H4 (cell line): ENCODE results near the gene DUSP9. TPM values are rescaled to one million over a fixed set of nuclear protein-coding genes. Genes with fewer than 3 reads are reported as not detected.
"Not testable (repeated sequence)": the region's sequence is repeated elsewhere in the genome, so short reads cannot be mapped to it uniquely, and the experiment has no call there.

ENCODE experiments used
- DNase-seq: peaks from one replicate; pipeline ENCODE4 v3.0.0-alpha.2; 2015; ENCODE audit warnings: low spot score
- total RNA-seq: library from RNA; depleted of rRNA; stranded (reverse); fragments of >200 nt; shearing (Covaris generic); gene quantifications from 2 replicates; pipeline ENCODE4 v1.2.3, GENCODE V29; 2014; rRNA removed

DUSP9 gene
- total RNA-seq, 1 experiment from 2014 or later = 1.3 TPM

- no peak for DNase-seq
These were observed 45.7 kb downstream of the DUSP9 start for GRCh38 chrX:153692611-153693156.

- DNase-seq = no peak
These were observed 46.4 kb downstream of the DUSP9 start for GRCh38 chrX:153693216-153694086.

GRCh38 chrX:153694256-153694655 is 47.3 kb downstream of the DUSP9 start:
- DNase-seq = not testable (repeated sequence)

GRCh38 chrX:153694687-153695270 is 47.8 kb downstream of the DUSP9 start:
- no peak for DNase-seq

GRCh38 chrX:153696100-153696499 is 49.1 kb downstream of the DUSP9 start:
- DNase-seq = no peak

- not testable (repeated sequence) for DNase-seq
These were observed 49.5 kb downstream of the DUSP9 start for GRCh38 chrX:153696538-153696937.

GRCh38 chrX:153696986-153697722 is 50.2 kb downstream of the DUSP9 start:
- DNase-seq = not testable (repeated sequence)

GRCh38 chrX:153697924-153698865 is 51.2 kb downstream of the DUSP9 start:
- no peak for DNase-seq

- not testable (repeated sequence) for DNase-seq
These were observed 52.3 kb downstream of the DUSP9 start for GRCh38 chrX:153699210-153699783.

- DNase-seq = not testable (repeated sequence)
These were observed 52.9 kb downstream of the DUSP9 start for GRCh38 chrX:153699784-153700371.

- no peak for DNase-seq
These were observed 53.5 kb downstream of the DUSP9 start for GRCh38 chrX:153700376-153700945.

Other genes starting within 250 kb of the DUSP9 start
- gene PNMA6E, start 245.9 kb upstream of the DUSP9 start, total RNA-seq = not detected in 2 replicates
- not detected in 2 replicates for gene ZFP92, start 235.7 kb upstream of the DUSP9 start, total RNA-seq
- gene TREX2, start 201.1 kb upstream of the DUSP9 start, total RNA-seq = 1.2 TPM in 1 of 2 replicates, not detected in the other
- gene HAUS7, start 176.6 kb upstream of the DUSP9 start, total RNA-seq = 48.6 and 52.4 TPM in 2 replicates
- gene BGN, start 152.2 kb upstream of the DUSP9 start, total RNA-seq = not detected in 2 replicates
- not detected in 2 replicates for gene ATP2B3, start 129.6 kb upstream of the DUSP9 start, total RNA-seq
- 31.4 and 36.2 TPM in 2 replicates for gene CCNQ, start 48.1 kb upstream of the DUSP9 start, total RNA-seq
- gene PNCK, start 26.6 kb downstream of the DUSP9 start, total RNA-seq = 0.70 and 4.4 TPM in 2 replicates
- gene SLC6A8, start 40.7 kb downstream of the DUSP9 start, total RNA-seq = 21.7 and 43.3 TPM in 2 replicates
- 233 and 264 TPM in 2 replicates for gene BCAP31, start 77.2 kb downstream of the DUSP9 start, total RNA-seq
- 8.6 and 9.1 TPM in 2 replicates for gene ABCD1, start 77.7 kb downstream of the DUSP9 start, total RNA-seq
- 0.60 and 1.6 TPM in 2 replicates for gene PLXNB3, start 117.0 kb downstream of the DUSP9 start, total RNA-seq
- gene SRPK3, start 133.8 kb downstream of the DUSP9 start, total RNA-seq = 0.06 and 0.35 TPM in 2 replicates
- 68.9 and 78.0 TPM in 2 replicates for gene IDH3G, start 147.2 kb downstream of the DUSP9 start, total RNA-seq
- 254 and 289 TPM in 2 replicates for gene SSR4, start 147.5 kb downstream of the DUSP9 start, total RNA-seq
- gene PDZD4, start 183.3 kb downstream of the DUSP9 start, total RNA-seq = 3.8 and 4.0 TPM in 2 replicates
- 7.9 and 9.7 TPM in 2 replicates for gene L1CAM, start 239.0 kb downstream of the DUSP9 start, total RNA-seq